ENCODE measurements around the gene CEP57. TPM values are rescaled to one million over a fixed set of nuclear protein-coding genes. Genes with fewer than 3 reads are reported as not detected.

CEP57 gene
- total RNA-seq, 1 donor from 2014 or later, result 43.2 TPM

GRCh38 chr11:95833378-95833777, 43.1 kb downstream of the CEP57 start:
- no peaks in the 10 kb centered on the region for H3K9me3 ChIP-seq
- no peak for DNase-seq (ENCODE audit: extremely low spot score in 2 of 2)
- TF ChIP-seq CTCF (IDR thresholded peaks at IDR 0.05), result no peak
- no peak for TF ChIP-seq POLR2A (IDR thresholded peaks at IDR 0.05)
- TF ChIP-seq POLR2AphosphoS5 (IDR thresholded peaks at IDR 0.05; ENCODE audit: insufficient read depth in 1 of 2, low read depth in 1 of 2), result no peak
- peaks cover 0 to 40% of the 10 kb centered on the region in 2 donors for H3K36me3 ChIP-seq
- no peak overlapping the region for H3K27ac ChIP-seq
- H3K4me3 ChIP-seq, result no peak overlapping the region
- no peaks in the 10 kb centered on the region for H3K27me3 ChIP-seq
- peaks cover 5% of the 10 kb centered on the region for H3K4me1 ChIP-seq
- intact Hi-C loops (cut with DNase I), result no loop called here

- TF ChIP-seq POLR2AphosphoS5 (IDR thresholded peaks at IDR 0.05; ENCODE audit: insufficient read depth in 1 of 2, low read depth in 1 of 2), result no peak
- TF ChIP-seq CTCF (IDR thresholded peaks at IDR 0.05), result no peak
- no peak for TF ChIP-seq POLR2A (IDR thresholded peaks at IDR 0.05)
- no peak for DNase-seq (ENCODE audit: extremely low spot score in 2 of 2)
- peak overlapping the region; percentile 2 for H3K27ac ChIP-seq
- no peaks in the 10 kb centered on the region for H3K27me3 ChIP-seq
- peaks cover 0 to 36% of the 10 kb centered on the region in 2 donors for H3K36me3 ChIP-seq
- H3K4me1 ChIP-seq, result peaks cover 5% of the 10 kb centered on the region
- intact Hi-C loops (cut with DNase I), result no loop called here
- H3K9me3 ChIP-seq, result no peaks in the 10 kb centered on the region
- H3K4me3 ChIP-seq, result no peak overlapping the region
These were observed 45.1 kb downstream of the CEP57 start for GRCh38 chr11:95835351-95835750.

- peaks cover 5% of the 10 kb centered on the region for H3K4me1 ChIP-seq
- intact Hi-C loops (cut with DNase I), result no loop called here
- peak in 1 of 2 donors; percentile 57 for TF ChIP-seq POLR2AphosphoS5 (IDR thresholded peaks at IDR 0.05; ENCODE audit: insufficient read depth in 1 of 2, low read depth in 1 of 2)
- TF ChIP-seq CTCF (IDR thresholded peaks at IDR 0.05), result peak; percentile 74 to 81 (median 79)
- no peak for TF ChIP-seq POLR2A (IDR thresholded peaks at IDR 0.05)
- H3K27me3 ChIP-seq, result no peaks in the 10 kb centered on the region
- no peak overlapping the region for H3K4me3 ChIP-seq
- no peak for DNase-seq (ENCODE audit: extremely low spot score in 2 of 2)
- H3K36me3 ChIP-seq, result peaks cover 0 to 36% of the 10 kb centered on the region in 2 donors
- H3K27ac ChIP-seq, result peak overlapping the region; percentile 22
- no peaks in the 10 kb centered on the region for H3K9me3 ChIP-seq
These were observed 45.6 kb downstream of the CEP57 start for GRCh38 chr11:95835768-95836488.

- Histone ChIP-seq H3K27me3 (no peaks in the 10 kb centered on the region), H3K27ac (no peak overlapping the region), H3K4me3 (no peak overlapping the region), H3K4me1 (no peaks in the 10 kb centered on the region), H3K36me3 (peaks cover 0 to 23% of the 10 kb centered on the region in 2 donors), H3K9me3 (no peaks in the 10 kb centered on the region)
- intact Hi-C loops (cut with DNase I), result loop anchor here (10.0 kb wide), 1 partner anchor 550 kb away; the partner anchor contains the start of gene JRKL
- TF ChIP-seq POLR2A (IDR thresholded peaks at IDR 0.05) (no peak), POLR2AphosphoS5 (IDR thresholded peaks at IDR 0.05; ENCODE audit: insufficient read depth in 1 of 2, low read depth in 1 of 2) (no peak), CTCF (IDR thresholded peaks at IDR 0.05) (no peak)
- no peak for DNase-seq (ENCODE audit: extremely low spot score in 2 of 2)
These were observed 54.9 kb downstream of the CEP57 start for GRCh38 chr11:95845167-95845566.

Measured in vagina (tissue), 2 donors.